ENCODE results near the gene EEF1AKMT2.

DNA sequence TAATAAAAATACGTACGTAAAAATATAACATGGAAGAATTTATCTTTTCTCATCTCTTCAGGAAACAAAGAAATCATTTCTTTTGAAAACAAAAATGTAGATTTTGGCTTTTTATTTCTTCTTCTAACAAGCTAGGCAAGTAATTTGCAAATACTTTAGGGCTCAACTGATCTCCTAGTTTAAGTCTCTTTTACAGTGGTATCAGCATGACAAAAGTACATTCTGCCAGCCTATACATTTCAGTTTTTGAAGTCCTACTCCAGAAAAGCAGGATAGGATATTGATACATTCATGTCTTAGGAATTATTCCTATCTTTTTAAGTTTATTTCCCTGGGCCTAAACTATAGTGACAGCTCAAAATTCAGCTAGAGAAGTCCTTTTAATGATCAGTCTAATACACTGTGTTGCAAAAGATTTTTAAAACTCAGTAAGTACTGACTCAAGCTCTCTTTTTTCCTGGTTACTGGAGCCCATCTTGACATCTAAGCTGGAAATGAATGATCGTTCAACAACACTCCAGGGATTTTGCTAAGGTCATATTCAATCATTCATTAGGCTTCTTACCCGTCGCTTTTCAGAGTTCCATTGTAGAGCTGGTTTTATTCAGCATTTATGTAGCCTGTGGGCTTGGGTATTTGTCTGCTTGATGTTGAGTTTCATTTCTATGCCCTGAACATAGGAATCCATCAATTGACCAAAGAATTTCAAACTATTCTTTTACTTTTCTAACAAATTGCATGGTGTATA, 35.4 kb downstream of the EEF1AKMT2 start:
- TF ChIP-seq CTCF (IDR thresholded peaks at IDR 0.05) (no peak), EP300 (IDR thresholded peaks at IDR 0.05) (no peak)
